Type B pancreatic cell (in vitro differentiated cells): ENCODE results near the gene NOS1AP. TPM values are rescaled to one million over a fixed set of nuclear protein-coding genes. Genes with fewer than 3 reads are reported as not detected.

Experiments
- DNase-seq: peaks from one replicate; pipeline ENCODE4 v3.0.0; 2021; ENCODE audit warnings: mixed read lengths; ENCODE audit not compliant: unreplicated experiment; ENCODE audit errors: extremely low spot score
- H3K27ac Mint-ChIP-seq: 2 replicates; pipeline ENCODE4 v1.8.0; 2021; ENCODE audit warnings: mild to moderate bottlenecking, mixed read lengths
- H3K27me3 Mint-ChIP-seq: 2 replicates; pipeline ENCODE4 v1.8.0; 2021; ENCODE audit warnings: mixed read lengths
- H3K36me3 Mint-ChIP-seq: 2 replicates; pipeline ENCODE4 v1.8.0; 2021; ENCODE audit warnings: mixed read lengths
- H3K4me1 Mint-ChIP-seq: one replicate; pipeline ENCODE4 v1.8.0; 2021; ENCODE audit warnings: mixed read lengths; ENCODE audit not compliant: unreplicated experiment
- H3K4me3 Mint-ChIP-seq: 2 replicates; pipeline ENCODE4 v1.8.0; 2021; ENCODE audit warnings: mild to moderate bottlenecking, mixed read lengths
- H3K9me3 Mint-ChIP-seq: 2 replicates; pipeline ENCODE4 v1.8.0; 2021; ENCODE audit warnings: mixed read lengths
- total RNA-seq: library from RNA; stranded (reverse); gene quantifications from 2 replicates; pipeline ENCODE4 v1.2.1, GENCODE V29; 2021; ENCODE audit warnings: low replicate concordance
- TF ChIP-seq, protein P1 (sequence below): fragments of 200-600 bp; sonication (generic); conservative IDR thresholded peaks from 2 replicates; pipeline ENCODE4 v1.5.0; 2021; ENCODE audit warnings: antibody characterized with exemption, mild to moderate bottlenecking

NOS1AP gene
- total RNA-seq, 1 donor from 2014 or later: 10.4 TPM

DNA sequence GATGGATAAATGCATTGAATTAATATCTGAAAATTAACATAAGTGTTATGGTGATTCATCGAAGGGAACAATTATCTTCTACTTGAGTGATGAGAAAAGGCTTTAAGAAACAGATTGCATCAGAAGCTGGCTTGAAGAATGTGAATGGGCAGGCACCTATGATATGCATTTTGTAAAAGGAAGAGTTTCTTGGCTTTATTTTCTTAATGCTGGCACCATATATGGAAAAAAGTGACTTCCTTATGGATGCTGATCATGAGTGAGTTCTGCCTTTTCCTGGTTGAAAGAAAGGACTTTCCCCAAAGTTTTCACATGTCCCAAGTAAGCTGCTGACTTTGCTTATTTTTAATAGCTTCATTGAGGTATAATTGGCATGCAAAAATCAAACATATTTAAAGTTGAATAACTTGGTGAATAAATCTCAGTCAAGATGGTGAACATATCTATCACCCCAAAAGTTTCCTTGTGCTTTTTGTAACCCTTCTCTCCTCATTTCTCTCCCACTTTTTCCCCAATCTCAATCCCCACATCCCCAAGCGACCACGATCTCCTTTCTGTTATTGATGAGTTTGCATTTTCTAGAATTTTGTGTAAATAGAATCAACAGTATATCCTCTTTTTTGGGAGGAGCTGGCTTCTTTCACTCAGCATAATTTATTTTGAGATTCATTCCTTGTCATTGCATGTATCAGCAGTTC is 233.0 kb downstream of the NOS1AP start:
- no peak overlapping the region for H3K27ac Mint-ChIP-seq
- H3K4me3 Mint-ChIP-seq: no peak overlapping the region
- peaks cover 4% of the 10 kb centered on the region for H3K36me3 Mint-ChIP-seq
- DNase-seq: no peak
- peaks cover 14% of the 10 kb centered on the region for H3K4me1 Mint-ChIP-seq
- H3K9me3 Mint-ChIP-seq: no peaks in the 10 kb centered on the region
- TF ChIP-seq, protein P1, sequence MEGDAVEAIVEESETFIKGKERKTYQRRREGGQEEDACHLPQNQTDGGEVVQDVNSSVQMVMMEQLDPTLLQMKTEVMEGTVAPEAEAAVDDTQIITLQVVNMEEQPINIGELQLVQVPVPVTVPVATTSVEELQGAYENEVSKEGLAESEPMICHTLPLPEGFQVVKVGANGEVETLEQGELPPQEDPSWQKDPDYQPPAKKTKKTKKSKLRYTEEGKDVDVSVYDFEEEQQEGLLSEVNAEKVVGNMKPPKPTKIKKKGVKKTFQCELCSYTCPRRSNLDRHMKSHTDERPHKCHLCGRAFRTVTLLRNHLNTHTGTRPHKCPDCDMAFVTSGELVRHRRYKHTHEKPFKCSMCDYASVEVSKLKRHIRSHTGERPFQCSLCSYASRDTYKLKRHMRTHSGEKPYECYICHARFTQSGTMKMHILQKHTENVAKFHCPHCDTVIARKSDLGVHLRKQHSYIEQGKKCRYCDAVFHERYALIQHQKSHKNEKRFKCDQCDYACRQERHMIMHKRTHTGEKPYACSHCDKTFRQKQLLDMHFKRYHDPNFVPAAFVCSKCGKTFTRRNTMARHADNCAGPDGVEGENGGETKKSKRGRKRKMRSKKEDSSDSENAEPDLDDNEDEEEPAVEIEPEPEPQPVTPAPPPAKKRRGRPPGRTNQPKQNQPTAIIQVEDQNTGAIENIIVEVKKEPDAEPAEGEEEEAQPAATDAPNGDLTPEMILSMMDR: no peak
- no peaks in the 10 kb centered on the region for H3K27me3 Mint-ChIP-seq

DNA sequence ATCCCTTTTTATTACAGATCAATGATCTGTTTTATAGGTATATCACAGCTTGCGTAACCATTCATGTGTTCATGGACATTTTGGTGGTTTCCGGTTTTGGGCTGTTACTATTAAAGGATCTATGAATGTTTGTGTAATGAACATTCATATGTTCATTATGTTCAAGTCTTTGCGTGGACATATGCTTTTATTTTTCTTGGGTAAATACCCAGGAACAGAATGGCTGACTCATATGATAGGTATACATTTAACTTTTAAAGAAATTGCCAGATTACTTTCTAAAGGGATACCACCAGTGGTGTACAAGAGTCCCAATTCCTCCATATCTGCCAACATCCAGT is 233.5 kb downstream of the NOS1AP start:
- DNase-seq: no peak
- Mint-ChIP-seq H3K4me3 (no peak overlapping the region), H3K9me3 (peaks cover under 1% of the 10 kb centered on the region), H3K27ac (no peak overlapping the region), H3K4me1 (peaks cover 14% of the 10 kb centered on the region), H3K27me3 (no peaks in the 10 kb centered on the region), H3K36me3 (peaks cover 4% of the 10 kb centered on the region)
- TF ChIP-seq, protein P1: no peak

DNA sequence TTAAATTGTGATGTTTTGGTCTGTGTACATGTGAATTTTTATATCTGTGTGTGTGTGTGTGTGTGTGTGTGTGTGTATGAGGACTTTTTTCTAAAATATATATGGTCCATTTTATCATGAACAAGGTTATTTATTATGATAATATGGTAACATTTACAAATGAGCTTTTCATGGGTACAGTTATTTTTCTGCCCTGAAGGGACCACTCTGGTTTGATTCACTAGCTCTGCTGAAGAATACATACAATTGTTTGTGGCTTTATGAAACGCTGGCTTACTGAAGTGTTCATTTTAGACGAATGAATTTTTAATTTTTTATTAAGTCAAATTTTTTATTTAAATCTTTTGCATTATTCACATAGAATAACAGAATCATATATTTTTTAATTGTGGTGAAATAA is 235.2 kb downstream of the NOS1AP start:
- no peak overlapping the region for H3K27ac Mint-ChIP-seq
- H3K36me3 Mint-ChIP-seq: peaks cover 4% of the 10 kb centered on the region
- peaks cover 13% of the 10 kb centered on the region for H3K4me1 Mint-ChIP-seq
- no peak for DNase-seq
- TF ChIP-seq, protein P1: no peak
- no peaks in the 10 kb centered on the region for H3K27me3 Mint-ChIP-seq
- H3K9me3 Mint-ChIP-seq: peaks cover 4% of the 10 kb centered on the region
- no peak overlapping the region for H3K4me3 Mint-ChIP-seq

DNA sequence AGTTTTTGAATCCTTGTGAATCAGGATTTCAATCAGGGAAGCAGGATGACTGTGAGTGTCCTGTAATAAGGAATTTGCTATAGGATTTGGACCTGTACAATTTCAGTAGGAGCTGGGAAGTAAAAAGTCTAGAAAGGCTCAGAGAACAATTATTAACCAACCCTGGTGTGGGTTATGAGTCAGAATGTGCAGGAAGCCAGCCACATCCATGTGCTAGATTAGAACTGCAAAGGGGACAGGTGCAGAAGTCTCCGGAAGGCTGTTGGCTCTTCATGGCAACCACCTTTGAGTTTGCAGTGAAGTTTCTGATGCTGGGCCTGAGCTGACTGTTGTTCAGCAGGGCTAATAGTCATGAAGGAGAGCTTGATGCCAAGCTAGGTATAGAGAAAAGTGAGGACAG is 236.5 kb downstream of the NOS1AP start:
- peaks cover 4% of the 10 kb centered on the region for H3K9me3 Mint-ChIP-seq
- no peak overlapping the region for H3K4me3 Mint-ChIP-seq
- no peaks in the 10 kb centered on the region for H3K27me3 Mint-ChIP-seq
- no peak overlapping the region for H3K27ac Mint-ChIP-seq
- DNase-seq: no peak
- H3K4me1 Mint-ChIP-seq: peaks cover 3% of the 10 kb centered on the region
- H3K36me3 Mint-ChIP-seq: peaks cover 1% of the 10 kb centered on the region
- TF ChIP-seq, protein P1: no peak

DNA sequence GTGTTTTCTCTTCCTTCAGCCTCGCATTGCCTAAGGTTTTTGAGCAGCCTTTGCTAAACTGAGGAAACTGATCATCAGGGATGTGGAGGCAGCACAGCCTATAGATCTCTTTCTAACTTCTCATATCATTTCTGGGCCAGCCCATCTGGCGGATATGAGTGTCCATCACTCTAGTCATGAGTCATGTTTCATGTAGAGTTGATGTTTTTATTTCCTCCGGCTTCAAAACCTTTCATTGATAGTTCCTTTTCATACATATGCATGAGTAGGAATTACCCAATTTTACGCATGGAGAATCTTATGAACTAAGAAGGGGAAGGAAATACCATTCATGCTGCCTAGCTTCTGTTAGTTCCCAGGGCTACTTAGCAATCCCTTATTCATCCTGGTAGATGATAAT is 240.8 kb downstream of the NOS1AP start:
- no peaks in the 10 kb centered on the region for H3K27me3 Mint-ChIP-seq
- H3K36me3 Mint-ChIP-seq: peaks cover 3% of the 10 kb centered on the region
- H3K9me3 Mint-ChIP-seq: peaks cover 9% of the 10 kb centered on the region
- no peak overlapping the region for H3K4me3 Mint-ChIP-seq
- peaks cover 3% of the 10 kb centered on the region for H3K4me1 Mint-ChIP-seq
- DNase-seq: no peak
- TF ChIP-seq, protein P1: no peak
- H3K27ac Mint-ChIP-seq: no peak overlapping the region
